Keratinocyte (primary cell): ENCODE measurements around the gene ANKRD1.

ENCODE experiments used
- EZH2 ChIP-seq: IDR thresholded peaks from one replicate; pipeline ENCODE4 v1.6.1; 2012; ENCODE audit warnings: inconsistent platforms, mild to moderate bottlenecking, low read length, moderate library complexity
- TF ChIP-seq, protein P1 (sequence below), 3 experiments: IDR thresholded peaks in 1 of 3; conservative IDR thresholded peaks in 1 of 3; optimal IDR thresholded peaks in 1 of 3; 2 replicates in 2 of 3; 3 replicates in 1 of 3; pipeline versions ENCODE3 to v1.5.1; 2011; ENCODE audit warnings: low read length in 3 of 3, mild to moderate bottlenecking in 3 of 3, moderate library complexity in 2 of 3, control low read depth in 1 of 3, inconsistent platforms in 1 of 3; ENCODE audit not compliant: insufficient read depth in 2 of 3; ENCODE audit errors: extremely low read depth in 1 of 3

GRCh38 chr10:90924552-90924951 is 3.7 kb upstream of the ANKRD1 start:
- TF ChIP-seq, protein P1, sequence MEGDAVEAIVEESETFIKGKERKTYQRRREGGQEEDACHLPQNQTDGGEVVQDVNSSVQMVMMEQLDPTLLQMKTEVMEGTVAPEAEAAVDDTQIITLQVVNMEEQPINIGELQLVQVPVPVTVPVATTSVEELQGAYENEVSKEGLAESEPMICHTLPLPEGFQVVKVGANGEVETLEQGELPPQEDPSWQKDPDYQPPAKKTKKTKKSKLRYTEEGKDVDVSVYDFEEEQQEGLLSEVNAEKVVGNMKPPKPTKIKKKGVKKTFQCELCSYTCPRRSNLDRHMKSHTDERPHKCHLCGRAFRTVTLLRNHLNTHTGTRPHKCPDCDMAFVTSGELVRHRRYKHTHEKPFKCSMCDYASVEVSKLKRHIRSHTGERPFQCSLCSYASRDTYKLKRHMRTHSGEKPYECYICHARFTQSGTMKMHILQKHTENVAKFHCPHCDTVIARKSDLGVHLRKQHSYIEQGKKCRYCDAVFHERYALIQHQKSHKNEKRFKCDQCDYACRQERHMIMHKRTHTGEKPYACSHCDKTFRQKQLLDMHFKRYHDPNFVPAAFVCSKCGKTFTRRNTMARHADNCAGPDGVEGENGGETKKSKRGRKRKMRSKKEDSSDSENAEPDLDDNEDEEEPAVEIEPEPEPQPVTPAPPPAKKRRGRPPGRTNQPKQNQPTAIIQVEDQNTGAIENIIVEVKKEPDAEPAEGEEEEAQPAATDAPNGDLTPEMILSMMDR (optimal IDR thresholded peaks at IDR 0.05 in 1 of 3, IDR thresholded peaks at IDR 0.05 in 1 of 3, conservative IDR thresholded peaks at IDR 0.05 in 1 of 3; ENCODE audit: extremely low read depth in 1 of 3, insufficient read depth in 2 of 3, low read length in 3 of 3) = no peak
- TF ChIP-seq EZH2 = no peak
